SKM-1 treated with dmso at 0.1 percent for 144 hours (cell line): ENCODE measurements around the gene UBE2D2.

Experiments
- DNase-seq: peaks from one replicate; lab custom pipeline; 2025; ENCODE audit not compliant: unreplicated experiment; lab: John Stamatoyannopoulos, UW

Gene UBE2D2

DNA sequence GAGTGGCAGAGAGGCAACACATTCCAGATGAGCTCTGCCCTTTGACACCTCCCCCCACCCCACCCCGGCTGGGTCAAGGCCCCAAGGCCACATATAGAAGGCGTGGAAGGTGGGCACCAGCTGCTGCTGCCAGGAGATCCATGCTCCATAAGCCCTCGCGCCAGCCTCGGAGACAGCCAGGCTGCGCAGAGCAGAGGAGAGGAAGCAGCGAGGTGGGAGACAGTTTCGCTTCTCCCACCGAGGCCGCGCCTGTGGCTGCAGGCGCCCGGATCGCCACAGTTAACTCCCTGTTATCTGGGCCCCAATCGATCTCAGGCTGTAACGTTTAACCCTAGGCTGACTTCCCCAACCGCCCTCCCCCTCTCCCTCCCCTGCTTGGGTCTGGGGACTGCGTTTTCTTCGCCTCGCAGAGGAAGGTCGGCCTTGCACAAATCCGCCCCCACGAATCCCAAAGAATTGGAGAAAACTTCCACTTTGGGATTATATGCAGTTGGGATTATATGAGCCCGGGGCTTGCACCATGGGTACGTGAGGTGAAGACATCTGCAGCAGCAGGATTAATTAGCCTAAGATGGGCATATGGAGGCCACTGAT is 85.9 kb downstream of the UBE2D2 start:
- DNase-seq: peak; percentile 56

DNA sequence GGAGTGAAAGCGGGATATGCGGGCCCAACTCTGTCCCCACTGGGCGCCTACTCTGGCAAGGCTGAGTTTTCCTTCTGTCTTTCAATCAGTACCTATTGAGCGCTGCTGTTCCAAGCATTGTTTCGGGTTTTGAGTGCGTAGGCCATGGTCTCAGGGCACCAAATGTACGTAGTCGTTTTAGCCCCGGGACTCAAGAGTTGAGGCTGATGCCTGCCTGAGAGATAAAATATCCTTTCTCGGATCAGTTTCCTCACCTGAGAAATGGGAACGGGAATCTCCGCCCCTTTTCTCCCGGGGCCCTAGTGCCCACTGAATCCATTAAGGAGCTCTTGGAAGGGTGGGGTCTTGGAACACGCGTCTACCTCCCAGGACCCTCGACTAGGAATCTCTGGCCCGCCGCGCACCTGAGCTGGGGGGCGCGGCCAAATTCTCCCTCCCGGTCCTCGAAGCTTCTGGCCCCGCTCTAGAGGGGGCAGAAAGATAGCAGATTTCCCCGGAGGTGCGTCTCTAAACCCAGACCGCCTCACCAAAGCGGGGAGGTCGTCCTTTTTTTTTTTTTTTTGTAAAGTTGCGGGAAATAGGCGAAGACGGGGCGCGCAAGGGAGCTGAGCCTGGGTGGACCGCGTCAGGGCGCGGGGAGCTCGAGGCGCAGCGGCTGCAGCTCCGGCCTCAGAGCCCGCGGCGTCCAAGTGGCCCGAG is 86.5 kb downstream of the UBE2D2 start:
- DNase-seq: no peak

DNA sequence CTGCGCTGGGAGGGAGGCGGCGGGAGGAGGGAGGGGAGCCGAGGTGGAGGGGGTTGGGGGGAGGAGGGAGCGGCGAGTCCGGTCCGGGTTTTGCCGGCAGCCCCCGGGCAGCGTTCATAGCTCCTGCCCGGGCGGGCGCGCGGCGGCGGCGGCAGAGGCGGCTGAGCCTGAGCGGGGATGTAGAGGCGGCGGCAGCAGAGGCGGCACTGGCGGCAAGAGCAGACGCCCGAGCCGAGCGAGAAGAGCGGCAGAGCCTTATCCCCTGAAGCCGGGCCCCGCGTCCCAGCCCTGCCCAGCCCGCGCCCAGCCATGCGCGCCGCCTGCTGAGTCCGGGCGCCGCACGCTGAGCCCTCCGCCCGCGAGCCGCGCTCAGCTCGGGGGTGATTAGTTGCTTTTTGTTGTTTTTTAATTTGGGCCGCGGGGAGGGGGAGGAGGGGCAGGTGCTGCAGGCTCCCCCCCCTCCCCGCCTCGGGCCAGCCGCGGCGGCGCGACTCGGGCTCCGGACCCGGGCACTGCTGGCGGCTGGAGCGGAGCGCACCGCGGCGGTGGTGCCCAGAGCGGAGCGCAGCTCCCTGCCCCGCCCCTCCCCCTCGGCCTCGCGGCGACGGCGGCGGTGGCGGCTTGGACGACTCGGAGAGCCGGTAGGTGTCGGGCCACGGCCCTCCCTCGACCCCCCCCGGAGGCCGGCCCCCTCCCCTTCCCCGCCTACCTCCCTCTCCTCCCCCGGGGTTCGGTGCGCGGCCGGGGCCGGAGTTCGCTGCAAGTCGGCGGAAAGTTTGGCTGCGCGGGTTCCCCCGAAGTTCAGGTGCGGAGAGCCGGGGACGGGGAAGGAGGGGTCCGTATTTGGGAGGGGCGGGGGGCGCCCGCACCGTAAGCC is 87.3 kb downstream of the UBE2D2 start, which contains the start of gene CXXC5:
TSS of gene CXXC5 (plus strand) at position 145 of the 877 bp plus-strand sequence. CDS start 32,175 bp downstream, outside the sequence.
- peak; percentile 83 for DNase-seq

DNA sequence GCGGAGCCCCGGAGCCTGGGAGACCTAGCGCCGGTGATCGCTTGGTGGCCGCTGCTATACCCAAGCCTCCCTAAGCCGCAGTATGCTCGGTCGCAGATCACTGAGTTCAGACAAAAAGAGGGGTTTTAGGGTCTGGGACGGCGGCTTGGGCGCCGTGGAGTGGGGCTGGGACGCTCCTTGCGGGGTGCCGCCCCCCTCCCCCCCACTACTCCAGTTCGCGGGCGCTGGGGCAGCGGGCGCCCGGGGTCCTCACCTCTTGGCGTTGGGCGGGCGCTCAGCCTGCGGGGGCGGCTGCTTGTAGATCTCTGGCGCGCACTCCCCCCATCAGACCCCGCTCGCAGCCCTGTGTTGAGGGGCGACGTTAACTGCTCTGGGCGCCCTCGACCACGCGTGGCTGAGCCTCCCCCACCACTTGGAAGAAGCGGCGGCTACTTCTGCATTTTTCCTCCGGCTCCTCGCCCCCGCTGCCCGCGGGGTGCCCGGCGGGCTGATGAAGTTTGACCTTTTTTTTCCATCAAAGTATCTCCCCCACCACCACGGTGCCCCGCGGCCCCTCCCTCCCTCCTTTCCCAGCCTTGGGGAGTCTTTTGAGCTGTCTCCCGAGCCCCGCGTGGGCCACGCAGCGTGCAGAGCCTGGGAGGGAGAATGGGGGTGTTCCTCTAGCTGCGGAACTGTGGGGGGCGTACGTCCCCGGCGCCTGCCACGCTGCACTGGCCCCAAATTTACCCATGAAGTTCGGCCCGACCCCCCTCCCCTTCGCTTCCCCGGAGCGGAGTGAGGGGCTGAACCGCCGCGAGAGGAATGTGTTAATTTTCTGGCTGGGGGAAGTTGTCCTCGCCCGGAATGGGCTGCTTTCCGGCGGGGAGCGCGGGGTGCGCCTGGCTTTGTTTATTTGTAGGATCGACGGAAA is 88.2 kb downstream of the UBE2D2 start:
- no peak for DNase-seq

DNA sequence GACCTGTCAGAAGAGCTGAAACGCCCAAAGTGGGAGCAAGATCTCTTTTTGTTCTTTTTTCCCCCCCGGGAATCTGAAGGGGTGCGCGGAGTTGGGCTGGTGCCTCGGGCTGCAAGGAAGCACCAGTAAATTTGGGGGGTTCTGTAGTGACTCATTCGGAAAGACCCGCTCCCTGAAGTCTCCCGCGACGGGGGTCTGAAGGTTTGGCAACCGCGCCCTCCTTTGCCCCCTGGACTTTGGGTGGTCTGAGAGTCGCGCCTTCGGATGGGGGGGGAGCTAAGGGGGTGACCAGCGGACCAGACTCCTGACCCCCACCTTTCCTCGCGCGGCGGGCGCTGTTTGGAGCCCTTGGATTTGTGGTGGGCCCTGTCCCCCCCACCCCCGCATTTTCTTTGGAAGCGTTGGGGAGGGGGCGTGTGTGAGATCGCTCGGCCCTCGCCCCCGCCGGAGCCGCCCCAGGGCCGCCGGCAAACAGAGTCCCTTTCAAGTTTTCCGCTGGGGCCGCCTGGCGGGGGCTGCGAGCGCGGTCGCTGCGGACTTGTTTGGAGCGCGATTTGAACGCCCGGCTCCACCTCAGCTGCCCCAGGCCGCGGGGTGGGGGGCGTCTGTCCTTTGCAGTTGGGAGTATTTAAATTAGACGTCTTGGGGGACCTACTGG is 89.0 kb downstream of the UBE2D2 start:
- DNase-seq: no peak

DNA sequence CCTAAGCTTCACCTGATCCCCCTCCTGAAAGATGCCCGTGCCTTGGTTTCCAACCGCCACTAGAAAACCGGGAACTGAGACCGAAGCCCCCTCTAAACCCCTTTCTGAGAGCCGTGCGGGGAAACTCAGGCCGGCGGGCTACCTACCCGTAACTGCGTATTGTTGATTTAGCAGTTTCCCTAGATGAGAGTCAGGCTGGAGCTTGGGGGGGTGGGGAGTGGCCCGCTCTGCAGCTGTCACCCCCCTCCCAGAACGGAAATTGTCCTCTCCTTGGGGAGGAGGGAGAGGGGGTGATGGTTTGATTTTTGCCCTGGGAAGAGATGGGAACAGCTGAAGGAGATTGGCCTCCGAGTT is 89.5 kb downstream of the UBE2D2 start:
- no peak for DNase-seq

DNA sequence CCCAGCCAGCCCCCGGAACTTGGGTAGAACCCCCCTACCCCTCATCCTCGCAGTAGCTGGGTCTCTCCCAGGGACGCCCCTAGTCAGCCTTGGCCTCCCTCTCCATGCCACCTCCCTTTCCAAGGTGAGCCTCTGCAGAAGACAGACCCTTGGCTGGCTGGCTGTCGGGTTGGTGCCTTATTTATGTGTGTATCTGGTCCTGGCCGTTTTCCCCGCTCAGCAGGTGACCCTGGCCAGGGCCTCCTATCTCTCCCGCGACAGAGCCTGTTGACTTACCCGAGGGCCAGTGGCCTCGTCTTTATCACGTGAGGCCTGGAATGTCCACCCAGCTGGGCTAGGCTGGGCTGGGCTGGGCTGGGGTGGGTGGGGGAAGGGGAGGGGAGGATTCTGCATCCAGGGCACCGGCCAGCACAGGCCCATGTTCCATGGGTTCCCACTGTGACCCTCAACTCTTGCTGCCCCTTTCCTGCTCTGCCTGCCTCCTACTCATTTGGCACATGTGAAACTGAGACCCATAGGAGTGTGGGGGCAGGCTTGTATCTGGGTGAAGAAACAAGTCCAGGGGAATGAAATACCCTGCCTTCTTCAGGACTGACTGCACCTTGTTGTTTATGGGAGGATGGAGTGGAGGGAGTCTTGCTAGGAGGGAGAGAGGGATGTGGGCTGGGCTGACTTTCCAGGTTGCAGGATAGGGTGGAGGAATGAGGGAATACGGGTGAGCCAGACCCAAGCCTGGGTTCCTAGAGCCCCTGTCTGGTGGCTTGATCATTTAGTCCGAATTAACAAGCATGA is 90.1 kb downstream of the UBE2D2 start:
- DNase-seq: no peak

DNA sequence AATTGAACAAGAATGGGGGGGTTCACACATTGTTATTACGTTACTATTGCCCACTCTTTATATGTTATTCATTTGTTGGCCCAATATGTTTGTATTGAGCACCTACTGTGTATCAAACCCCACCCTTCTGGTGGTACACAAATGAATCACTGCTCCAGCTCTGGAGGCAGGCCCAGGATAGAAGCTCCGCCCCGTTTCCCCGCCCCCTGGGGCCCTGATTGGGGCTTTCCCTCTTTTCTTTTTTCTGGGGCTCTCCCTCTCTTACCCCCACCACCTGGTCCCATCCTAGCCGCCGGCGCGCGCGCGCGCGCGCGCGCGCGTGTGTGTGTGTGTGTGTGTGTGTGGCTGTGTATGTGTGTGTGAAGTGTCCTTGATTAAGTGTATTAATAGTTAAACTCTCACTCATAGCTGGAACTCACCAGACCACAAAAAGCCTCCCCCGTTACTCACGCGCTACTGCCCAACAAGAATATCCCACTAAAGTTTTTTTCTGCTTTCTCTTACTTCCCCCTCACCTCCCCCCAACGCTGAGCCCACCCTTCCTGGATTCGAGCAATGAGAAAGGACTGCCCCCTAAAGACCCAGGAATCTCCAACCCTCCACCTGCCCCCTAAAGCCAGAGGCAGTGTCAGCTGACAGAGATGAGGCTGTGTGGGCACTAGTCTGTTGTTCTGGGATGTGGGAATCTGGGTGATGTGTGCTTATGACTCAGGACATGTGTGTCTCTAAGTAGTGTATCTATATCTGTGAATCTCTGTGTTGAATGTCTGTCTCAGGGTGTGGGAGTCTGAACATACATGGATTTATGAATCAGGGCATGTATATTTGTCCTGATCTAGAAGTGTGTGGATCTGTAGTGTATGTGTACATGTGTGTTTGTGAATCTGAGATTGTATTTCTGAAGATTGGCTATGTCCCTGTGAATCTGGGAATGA is 91.0 kb downstream of the UBE2D2 start:
- no peak for DNase-seq

DNA sequence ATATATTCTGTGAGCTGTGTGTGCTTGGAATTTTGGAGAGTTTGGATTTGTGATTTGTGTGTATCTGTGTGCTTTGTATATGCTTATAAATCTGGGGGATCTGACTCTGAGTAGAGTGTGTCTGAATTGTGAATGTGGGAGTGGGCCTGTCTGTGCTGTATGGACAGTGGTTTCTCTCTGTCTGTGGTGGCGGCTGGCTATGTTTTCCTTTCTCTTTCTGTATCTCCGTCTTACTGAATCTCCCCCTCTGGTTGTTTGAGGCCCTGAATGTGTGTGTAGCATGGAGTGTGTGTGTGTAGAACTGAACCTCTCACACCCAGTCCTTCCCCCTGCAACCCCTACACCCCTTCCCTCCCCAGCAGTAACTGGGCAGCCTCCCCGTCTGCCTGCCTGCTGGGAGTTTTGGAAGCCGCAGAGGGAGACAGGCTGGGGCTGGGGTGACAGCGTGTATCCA is 91.7 kb downstream of the UBE2D2 start:
- no peak for DNase-seq

DNA sequence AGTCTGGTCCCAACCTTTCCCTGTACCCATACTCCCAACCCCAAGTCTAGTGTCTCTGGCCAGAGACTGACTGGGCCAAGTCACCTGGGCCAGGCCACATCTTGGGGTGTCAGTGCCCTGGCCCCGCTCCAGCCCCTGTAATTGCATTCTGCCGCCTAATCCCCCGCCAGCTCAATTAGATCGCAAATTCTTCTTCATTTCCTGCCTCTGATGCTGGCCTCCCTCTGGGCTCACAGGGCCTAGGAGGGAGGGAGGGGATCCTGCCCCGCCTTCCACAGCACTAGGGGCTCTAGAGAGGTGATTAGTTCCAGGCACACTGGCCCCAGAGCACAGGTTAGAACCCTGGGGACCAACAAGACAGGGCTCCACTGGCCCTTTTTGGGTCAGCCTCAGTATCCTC is 92.5 kb downstream of the UBE2D2 start:
- DNase-seq: no peak

DNA sequence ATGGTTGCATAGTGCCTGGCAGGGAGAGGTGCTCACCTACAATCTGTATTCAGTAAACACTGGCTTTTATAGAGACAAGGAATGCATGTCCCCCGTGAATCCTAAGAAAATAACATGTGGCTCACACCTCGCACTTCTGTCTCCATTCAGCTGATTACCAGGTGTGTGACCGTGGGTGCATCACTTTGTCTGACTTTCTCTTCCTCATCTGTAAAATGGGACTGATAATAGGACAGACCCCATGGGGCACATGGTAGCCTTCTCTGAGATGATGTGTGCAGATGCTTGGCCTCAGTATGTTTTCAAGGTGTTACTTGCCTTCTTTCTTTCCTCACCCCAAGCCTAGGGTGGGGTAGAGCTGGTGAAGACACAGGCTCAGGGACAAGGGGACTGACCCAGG is 93.3 kb downstream of the UBE2D2 start:
- DNase-seq: no peak

DNA sequence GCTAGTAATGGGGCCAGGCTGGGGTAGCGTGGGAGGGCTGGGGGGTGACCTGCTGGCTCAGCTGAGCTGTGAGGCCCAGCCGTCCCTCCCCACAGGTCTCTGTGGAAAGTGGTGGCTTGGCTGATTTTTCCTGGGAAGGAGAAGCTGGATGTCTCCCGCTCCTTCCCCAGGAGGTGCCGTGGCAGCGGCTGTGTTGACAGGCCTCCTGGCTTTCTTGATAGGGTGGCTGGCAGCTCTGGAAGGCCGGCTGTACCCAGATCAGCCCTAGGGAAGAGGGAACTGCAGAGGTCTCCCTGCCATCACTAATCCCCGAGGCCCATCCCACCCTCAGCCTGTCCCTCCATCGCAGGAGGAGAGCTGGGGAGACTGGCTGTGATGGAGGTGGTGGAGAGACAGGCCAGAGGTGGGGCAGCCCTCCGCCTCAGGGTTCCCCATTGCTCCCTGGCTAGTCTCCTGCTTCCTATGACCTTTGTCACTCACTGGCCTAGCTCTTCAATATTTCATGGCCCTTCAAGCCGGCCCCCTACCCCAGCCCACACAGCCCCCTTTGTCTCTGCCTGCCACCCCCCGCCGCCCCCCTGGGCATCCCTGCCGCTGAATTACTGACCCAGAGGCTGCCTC is 93.8 kb downstream of the UBE2D2 start:
- no peak for DNase-seq

DNA sequence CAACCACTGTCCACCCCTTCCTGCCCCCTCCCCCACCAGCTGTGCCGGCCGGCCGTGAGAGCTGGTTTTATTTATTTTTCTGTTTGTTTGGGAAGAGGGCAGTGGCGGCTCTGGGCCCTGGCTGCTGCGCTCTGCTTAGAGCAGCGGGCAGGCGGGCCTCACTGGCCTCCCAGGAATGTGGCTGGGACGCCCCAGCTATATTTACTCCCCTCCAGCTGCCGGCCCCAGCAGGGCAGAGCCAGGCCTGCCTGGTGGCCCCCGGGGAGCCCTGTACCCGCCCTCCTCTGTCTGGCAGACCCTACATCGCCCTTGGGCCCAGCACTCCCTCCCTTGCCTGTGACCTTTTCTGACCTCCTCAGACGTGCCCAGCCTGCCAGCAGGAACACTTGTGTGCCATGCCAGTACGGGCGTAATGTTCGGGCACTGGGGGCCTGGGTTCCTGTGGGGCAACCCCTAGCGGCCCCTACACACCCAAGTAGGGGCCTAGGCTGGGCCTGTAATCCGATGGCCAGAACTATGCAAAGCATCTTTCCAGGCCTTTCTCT is 94.7 kb downstream of the UBE2D2 start:
- DNase-seq: no peak

DNA sequence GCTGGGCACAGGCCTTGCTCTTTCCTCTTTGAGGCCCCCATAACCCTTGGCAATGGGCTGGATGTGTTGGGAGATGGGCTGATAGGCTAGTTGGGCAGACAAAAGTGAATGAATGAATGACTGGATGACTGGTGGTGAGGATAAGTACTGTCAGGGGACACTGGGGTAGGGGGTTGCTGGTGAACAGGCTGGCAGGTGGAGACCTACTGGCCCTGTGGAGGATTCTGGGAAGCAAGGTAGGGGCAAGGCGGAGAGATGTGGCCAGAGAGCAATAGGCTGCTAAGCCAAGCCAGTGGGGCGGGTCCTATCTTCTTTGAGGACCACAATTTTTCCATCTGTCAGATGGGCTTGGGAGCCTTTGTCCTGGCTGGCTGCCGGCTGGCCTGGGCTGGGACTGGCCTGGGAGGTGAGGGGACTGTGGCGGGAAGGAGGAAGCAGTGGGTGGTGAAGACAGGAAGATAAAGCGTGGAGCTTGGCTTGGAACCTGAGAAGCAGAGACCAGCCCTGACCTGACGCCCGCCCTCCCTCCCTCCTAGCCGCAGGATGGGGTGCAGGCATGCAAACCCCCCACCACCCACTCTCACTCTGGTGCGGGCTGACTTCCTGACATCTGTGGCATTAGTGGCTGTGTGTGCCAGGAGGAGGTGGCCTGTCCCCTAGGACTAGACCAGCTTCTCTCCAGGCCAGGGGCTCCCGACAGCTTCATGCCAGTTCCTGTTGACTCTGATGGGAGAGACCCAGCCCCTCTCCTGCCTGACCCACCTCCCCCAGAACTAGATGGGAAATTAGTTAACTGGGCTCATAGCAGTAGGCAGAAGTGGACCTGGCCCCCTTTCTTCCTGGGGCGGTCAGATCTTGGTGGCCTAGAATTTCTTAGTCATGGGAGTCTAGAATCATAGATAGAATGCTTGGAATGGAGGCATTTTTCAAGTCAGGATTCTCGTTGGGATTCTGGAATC is 96.5 kb downstream of the UBE2D2 start:
- peak; percentile 35 for DNase-seq

DNA sequence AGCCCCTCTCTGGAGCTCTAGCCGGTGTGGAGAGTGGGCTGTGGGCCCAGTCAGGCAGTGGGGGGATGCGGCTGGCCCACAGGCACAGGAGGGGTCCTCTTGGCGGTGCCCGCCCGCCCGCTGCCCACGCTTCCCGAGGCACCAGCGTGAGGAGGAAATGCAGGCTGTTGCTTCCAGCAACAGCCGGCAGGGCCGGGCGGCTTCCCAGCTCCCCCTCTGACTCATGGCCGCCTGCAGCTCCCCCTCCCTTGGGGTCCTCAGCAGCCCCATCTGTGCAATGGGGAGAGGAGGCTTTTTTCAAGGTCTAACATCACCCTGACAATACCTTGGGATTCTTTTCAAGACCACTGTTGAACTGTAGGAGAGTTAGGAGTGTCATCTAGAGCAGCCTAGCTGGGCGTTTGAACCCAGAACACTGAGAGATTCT is 97.4 kb downstream of the UBE2D2 start:
- no peak for DNase-seq

DNA sequence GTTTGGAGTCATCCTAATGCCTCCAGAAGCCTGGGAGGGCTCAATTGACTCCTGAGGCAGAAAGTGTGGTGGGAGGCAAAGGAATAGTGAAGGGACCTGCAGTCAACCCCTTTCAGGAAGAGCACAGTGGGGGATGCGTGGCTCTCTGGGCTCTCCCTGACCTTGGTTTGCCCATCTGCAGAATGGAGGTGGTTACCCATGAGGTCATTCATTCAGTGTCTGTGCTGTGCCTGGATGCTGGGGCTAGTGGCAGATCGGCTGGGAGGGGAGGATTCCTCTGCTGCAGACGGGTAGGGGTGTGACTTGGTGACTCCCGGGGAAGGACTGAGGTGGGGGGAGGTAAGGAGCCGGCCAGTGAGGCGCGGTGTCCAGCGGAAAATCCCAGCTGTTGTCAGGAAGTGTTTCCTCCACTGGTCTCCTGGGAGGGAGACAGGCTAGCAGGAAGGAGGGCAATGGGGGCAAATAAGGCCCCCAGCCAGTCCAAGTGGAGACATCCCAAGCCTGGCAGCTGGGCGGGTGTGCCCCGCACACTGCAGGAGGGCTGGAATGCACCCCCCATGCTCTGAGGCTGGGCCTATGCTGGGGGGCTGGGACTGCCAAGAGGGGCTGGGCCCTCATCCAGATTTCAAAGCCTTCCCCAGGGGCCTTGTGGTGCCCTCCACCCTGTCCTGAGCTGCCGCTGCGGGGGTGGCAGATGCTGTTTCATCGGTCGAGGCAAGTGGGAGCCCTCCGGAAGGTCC is 98.0 kb downstream of the UBE2D2 start:
- DNase-seq: no peak
